Psoas muscle (tissue), 8 donors: Measurements from ENCODE around the gene THAP12. TPM values are rescaled to one million over a fixed set of nuclear protein-coding genes. Genes with fewer than 3 reads are reported as not detected.

Experiments
- ATAC-seq, 4 donors: fragments of 200-7000 bp; cut with Tn5 transposase; one replicate each; pipeline ENCODE4 v1.9.1; 2020; ENCODE audit warnings: moderate library complexity in 3 of 4, mild to moderate bottlenecking in 2 of 4
- DNase-seq, 2 donors: peaks; one replicate each; pipeline ENCODE4 v3.0.0-alpha.2; 2020
- H3K27ac ChIP-seq: fragments of 200-600 bp; one replicate; pipeline ENCODE4 v1.8.0; 2022
- H3K27me3 ChIP-seq, 3 donors: fragments of 200-600 bp in 1 of 3; one replicate each; pipeline versions ENCODE4 v1.6.1 to v1.8.0; 2013 to 2022; ENCODE audit warnings: low read length in 2 of 3, mild to moderate bottlenecking in 2 of 3, moderate library complexity in 1 of 3; ENCODE audit not compliant: insufficient read depth in 3 of 3
- H3K36me3 ChIP-seq, 2 donors: fragments of 200-600 bp in 1 of 2; one replicate each; pipeline versions ENCODE4 v1.6.1 to v1.8.0; 2013 to 2022; ENCODE audit warnings: low read depth in 1 of 2, mild to moderate bottlenecking in 1 of 2, moderate library complexity in 1 of 2; ENCODE audit not compliant: insufficient read depth in 1 of 2
- H3K4me1 ChIP-seq: fragments of 200-600 bp; one replicate; pipeline ENCODE4 v1.8.0; 2022
- H3K4me3 ChIP-seq: fragments of 200-600 bp; one replicate; pipeline ENCODE4 v1.8.0; 2022; ENCODE audit warnings: mild to moderate bottlenecking
- H3K9me3 ChIP-seq: fragments of 200-600 bp; one replicate; pipeline ENCODE4 v1.8.0; 2022
- WGBS, 3 donors: extraction: QIAGEN DNeasy Blood & Tissue Kit; methylation state at CpG; one replicate each; pipeline versions ENCODE4 v1.1.6 to v1.1.7; 2013; 5-methylcytosine and 5-hydroxymethylcytosine counted together
- intact Hi-C, 2 donors: fragments of 100-400 bp; cut with DNase I; formaldehyde crosslinking; loops; one replicate each; pipeline versions ENCODE4 v1.11.0 to v1.14.2; 2022
- polyA plus RNA-seq, 3 donors: library from polyadenylated mRNA; stranded (reverse); fragments of 200-250 nt; gene quantifications; one replicate each; pipeline ENCODE4 v1.2.3, GENCODE V29; 2013
- total RNA-seq, 4 donors: library from RNA; stranded (reverse); fragmentation: NEBNext Ultra II Directional in 2 of 4; extraction: Animal tissue kit (Norgen Biotek cat#: 25700) in 2 of 4; gene quantifications; one replicate each; pipeline versions ENCODE4 v1.2.1 to v1.2.4, GENCODE V29; 2021 to 2023
- TF ChIP-seq, protein P1 (sequence below): fragments of 200-600 bp; IDR thresholded peaks from one replicate; pipeline ENCODE4 v1.8.0; 2022; ENCODE audit warnings: antibody characterized with exemption
- donor health status: healthy with polysubstance abuse.
- donor health status: DM: no; HTN: no; CAD: no; lungs with moderate emphysema.
- donor health status: Bipolar disorder and iron deficiency.
- donor health status: healthy.
- donor health status: DM: yes; HTN: yes; CAD: no.
- donor health status: DM: no; HTN: no; CAD: no.
- donor health status: DM: no; HTN: no; CAD: no.
- donor health status: DM: yes; HTN: yes; CAD: no.

Gene THAP12
- total and polyA plus RNA-seq, 7 donors, result 15.6 to 38.1 (median 34.2) TPM

DNA sequence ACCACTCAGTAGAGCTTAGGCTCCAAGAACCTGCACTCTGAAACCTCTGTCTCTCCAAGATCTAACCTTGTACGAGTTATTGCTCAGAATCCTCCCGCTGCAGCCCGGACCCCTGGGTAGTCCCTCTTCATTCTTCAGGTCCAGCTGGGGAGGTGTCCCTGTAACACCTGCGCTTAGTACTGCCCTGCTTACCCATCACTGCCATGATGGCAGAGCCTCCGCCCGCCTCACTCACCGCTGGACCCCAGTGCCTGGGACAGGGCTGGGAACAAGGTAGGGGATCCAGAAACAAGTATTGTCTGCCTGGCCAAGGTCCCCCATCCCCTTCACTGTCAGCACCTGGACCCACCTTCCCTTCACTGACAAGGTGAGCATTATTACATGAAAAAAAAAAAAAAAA is 50.3 kb downstream of the THAP12 start:
- no peak overlapping the region for H3K27ac ChIP-seq
- 95 to 97% (median 96%) methylated on average over 7 of the region's 7 CpGs for WGBS, 3 donors
- no peak overlapping the region for H3K4me3 ChIP-seq
- TF ChIP-seq, protein P1, sequence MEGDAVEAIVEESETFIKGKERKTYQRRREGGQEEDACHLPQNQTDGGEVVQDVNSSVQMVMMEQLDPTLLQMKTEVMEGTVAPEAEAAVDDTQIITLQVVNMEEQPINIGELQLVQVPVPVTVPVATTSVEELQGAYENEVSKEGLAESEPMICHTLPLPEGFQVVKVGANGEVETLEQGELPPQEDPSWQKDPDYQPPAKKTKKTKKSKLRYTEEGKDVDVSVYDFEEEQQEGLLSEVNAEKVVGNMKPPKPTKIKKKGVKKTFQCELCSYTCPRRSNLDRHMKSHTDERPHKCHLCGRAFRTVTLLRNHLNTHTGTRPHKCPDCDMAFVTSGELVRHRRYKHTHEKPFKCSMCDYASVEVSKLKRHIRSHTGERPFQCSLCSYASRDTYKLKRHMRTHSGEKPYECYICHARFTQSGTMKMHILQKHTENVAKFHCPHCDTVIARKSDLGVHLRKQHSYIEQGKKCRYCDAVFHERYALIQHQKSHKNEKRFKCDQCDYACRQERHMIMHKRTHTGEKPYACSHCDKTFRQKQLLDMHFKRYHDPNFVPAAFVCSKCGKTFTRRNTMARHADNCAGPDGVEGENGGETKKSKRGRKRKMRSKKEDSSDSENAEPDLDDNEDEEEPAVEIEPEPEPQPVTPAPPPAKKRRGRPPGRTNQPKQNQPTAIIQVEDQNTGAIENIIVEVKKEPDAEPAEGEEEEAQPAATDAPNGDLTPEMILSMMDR, result no peak
- H3K9me3 ChIP-seq, result no peaks in the 10 kb centered on the region
- no peaks in the 10 kb centered on the region for H3K27me3 ChIP-seq
- intact Hi-C loops, result no loop called here
- H3K4me1 ChIP-seq, result peaks cover 8% of the 10 kb centered on the region
- ATAC-seq (no peak), DNase-seq (no peak)
- H3K36me3 ChIP-seq, result no peaks in the 10 kb centered on the region

DNA sequence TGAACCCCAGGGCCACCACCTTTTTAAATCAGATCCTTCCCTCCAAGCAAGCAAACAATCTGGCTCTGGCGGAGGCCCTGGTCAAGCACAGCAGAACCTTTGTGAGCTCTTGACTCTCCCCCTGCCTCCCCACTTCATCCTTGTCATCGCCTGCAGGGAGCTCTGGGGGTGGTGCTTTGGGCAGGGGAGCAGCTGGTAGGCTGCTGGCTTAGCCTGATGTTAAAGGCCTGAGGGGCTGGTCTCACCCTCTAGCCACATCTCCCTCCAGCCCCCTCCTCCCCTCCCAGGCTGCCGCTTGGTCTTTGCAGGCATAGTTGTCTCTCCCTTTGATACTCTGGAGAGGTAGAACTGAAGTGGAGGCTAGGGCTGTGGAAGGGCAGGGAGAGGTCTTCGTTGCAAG is 50.9 kb downstream of the THAP12 start:
- Histone ChIP-seq H3K36me3 (no peaks in the 10 kb centered on the region), H3K4me1 (peaks cover 8% of the 10 kb centered on the region), H3K27me3 (no peaks in the 10 kb centered on the region), H3K9me3 (no peaks in the 10 kb centered on the region), H3K4me3 (no peak overlapping the region), H3K27ac (no peak overlapping the region)
- intact Hi-C loops, result no loop called here
- WGBS, 3 donors, result 89 to 95% (median 91%) methylated on average over 4 of the region's 4 CpGs
- TF ChIP-seq, protein P1, result no peak
- DNase-seq (no peak), ATAC-seq (no peak)

DNA sequence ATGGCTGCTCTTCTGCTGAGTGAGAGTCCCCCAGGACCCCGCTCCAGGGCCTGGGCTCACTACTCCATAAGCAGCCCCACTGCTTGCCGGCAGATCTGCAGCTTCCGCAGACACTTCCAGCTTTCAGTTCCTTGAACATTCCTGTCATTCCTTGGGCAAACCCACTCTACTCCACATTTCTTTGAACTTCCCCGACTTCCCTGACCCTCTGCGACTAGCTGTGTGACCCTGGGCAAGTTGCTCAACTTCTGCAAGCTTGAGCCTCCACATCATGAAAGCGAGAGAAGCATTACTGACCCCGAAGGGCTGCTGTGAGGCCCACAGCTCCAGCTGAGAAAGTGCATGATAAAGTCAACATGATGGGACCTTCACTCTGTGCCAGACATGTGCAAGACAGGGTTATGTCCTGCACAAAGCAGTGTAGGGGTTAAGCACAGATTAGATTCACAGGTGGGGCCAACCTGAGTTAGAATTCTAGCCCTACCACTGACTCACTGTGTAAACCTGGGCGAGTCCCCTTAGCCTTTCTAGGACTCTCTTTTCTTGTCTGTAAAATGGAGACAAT is 51.8 kb downstream of the THAP12 start:
- no peaks in the 10 kb centered on the region for H3K9me3 ChIP-seq
- no peak for DNase-seq
- TF ChIP-seq, protein P1, result no peak
- H3K27ac ChIP-seq, result no peak overlapping the region
- intact Hi-C loops, result no loop called here
- peaks cover 8% of the 10 kb centered on the region for H3K4me1 ChIP-seq
- no peaks in the 10 kb centered on the region for H3K36me3 ChIP-seq
- no peaks in the 10 kb centered on the region for H3K27me3 ChIP-seq
- 70 to 75% (median 74%) methylated on average over 8 of the region's 8 CpGs for WGBS, 3 donors
- H3K4me3 ChIP-seq, result no peak overlapping the region
- ATAC-seq, result no peak

DNA sequence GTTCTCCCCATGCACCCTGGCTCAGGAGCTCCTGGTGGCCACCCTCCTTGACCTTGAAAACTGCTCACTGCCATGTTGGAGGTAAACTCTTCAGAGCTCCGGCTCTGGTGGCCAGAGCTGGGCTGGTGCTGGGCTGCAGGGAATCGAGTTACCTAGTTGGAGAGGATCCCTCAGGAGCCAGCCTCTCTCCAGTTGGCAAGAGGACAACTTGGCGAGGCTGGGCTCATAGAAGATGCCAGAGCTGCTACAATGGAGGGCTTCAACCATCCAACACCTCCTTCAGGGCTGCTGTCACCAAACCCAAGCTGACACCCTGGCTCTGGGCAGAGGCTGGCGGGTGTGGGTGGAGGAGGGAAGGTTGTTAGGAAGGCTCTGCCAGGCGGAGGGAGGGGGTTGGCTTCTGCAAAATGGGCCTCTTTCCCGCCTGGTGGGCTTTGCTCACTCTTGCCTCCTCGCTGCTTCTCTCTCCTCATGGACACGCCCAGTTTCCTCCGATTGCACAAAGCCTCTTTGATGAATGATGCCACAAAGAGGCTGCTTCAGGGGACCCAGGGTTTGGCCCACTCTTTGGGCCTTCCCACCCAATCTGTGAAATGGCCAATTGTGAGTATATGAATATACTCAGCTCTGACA is 53.1 kb downstream of the THAP12 start:
- ATAC-seq, result peak in 3 of 4 donors; percentile 48 to 64 (median 60)
- Histone ChIP-seq H3K27ac (no peak overlapping the region), H3K4me3 (no peak overlapping the region), H3K36me3 (no peaks in the 10 kb centered on the region), H3K27me3 (no peaks in the 10 kb centered on the region), H3K9me3 (no peaks in the 10 kb centered on the region), H3K4me1 (peaks cover 8% of the 10 kb centered on the region)
- TF ChIP-seq, protein P1, result no peak
- 58 to 68% (median 66%) methylated on average over 9 of the region's 9 CpGs for WGBS, 3 donors
- intact Hi-C loops, result no loop called here
- no peak for DNase-seq
